ENCODE measurements around the gene TBCB. TPM values are rescaled to one million over a fixed set of nuclear protein-coding genes. Genes with fewer than 3 reads are reported as not detected.

The TBCB gene
- total and polyA plus RNA-seq, 9 of the 15 experiments (the other 6 are each of a cell fraction or from before 2014, with no cell fraction given) = 3.5 to 115 (median 58.9) TPM

DNA sequence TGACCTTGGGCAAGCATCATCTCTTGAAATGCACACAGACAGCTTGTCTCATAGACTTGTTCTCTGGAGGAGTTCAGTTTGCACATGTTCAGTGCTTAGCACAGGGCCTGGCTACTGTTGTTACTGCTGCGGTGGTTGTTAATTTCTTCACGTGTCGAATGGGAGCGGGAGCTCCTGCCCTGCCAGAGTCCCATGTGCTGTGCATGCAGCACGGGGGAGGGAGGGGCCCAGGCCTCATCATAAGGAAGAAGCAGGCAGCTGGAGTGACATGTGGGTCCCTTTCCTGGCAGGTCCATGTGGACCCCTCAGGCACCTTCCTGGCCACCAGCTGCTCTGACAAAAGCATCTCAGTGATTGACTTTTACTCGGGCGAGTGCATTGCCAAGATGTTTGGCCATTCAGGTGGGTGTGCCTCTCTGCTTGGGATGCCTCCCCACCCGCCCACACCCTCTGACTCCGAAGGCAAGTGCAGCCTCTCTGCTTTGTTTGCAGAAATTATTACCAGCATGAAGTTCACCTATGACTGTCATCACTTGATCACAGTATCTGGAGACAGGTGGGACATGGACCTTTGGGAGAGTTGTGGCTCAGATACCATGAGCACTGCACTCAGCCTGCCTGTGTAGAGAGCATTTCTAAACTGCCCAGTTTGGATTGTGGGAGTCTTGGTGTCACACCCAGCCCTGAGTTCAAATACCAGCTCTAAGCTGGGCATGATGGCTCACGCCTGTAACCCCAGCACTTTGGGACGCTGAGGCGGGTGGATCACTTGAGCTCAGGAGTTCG, 24.2 kb upstream of the TBCB start:
- Histone ChIP-seq H3K9me1 (ENCODE audit: control insufficient read depth, insufficient read depth, low read length) (peaks cover 2% of the 10 kb centered on the region), H3K27me3 (ENCODE audit: control insufficient read depth in 2 of 2, insufficient read depth in 2 of 2, low read length in 2 of 2) (no peaks in the 10 kb centered on the region), H2AFZ (ENCODE audit: low read depth, low read length) (no peak overlapping the region), H3K27ac (ENCODE audit: extremely low read depth, low read depth, low read length) (no peak overlapping the region), H3K79me2 (ENCODE audit: control insufficient read depth, insufficient read depth, low read length) (no peaks in the 10 kb centered on the region), H3K4me2 (ENCODE audit: insufficient read depth, low read length) (no peak overlapping the region), H3K36me3 (ENCODE audit: control insufficient read depth, insufficient read depth, low read length) (peaks cover 86% of the 10 kb centered on the region; the same call in 2 of the 3 replicates), H3K4me1 (replicated peaks in 1 of 2; ENCODE audit: control insufficient read depth in 2 of 2, insufficient read depth in 2 of 2, low read length in 2 of 2) (no peaks in the 10 kb centered on the region), H3K9ac (ENCODE audit: insufficient read depth in 1 of 2, low read depth in 2 of 2, low read length in 2 of 2) (no peak overlapping the region), H3K4me3 (no peak overlapping the region), H3K9me3 (replicated peaks; ENCODE audit: control insufficient read depth, insufficient read depth, low read depth, low read length) (no peaks in the 10 kb centered on the region), H4K20me1 (replicated peaks; ENCODE audit: control insufficient read depth, insufficient read depth, low read length) (no peaks in the 10 kb centered on the region)
- no TSS peak for BruUV-seq (replicated peaks)
- CTCF ChIA-PET (ENCODE audit: low intra/inter-chr PET ratio) = no interaction called here
- POLR2A ChIA-PET = interaction anchor here (0.5 to 0.8 kb wide), 3 partner anchors 9 to 11 kb away, joined by 3 read pairs; no protein-coding TSS in a partner anchor
- DNase-seq (ENCODE audit: extremely low read depth in 1 of 4, low spot score in 3 of 4) (no peak), FAIRE-seq (no peak), ATAC-seq (no peak)
- no peak for TF ChIP-seq GATAD2A (IDR thresholded peaks at IDR 0.05)
- TF ChIP-seq ZNF586 (CRISPR knock-in tag; conservative IDR thresholded peaks at IDR 0.05) = no peak
- TF ChIP-seq ZNF436 (CRISPR knock-in tag; IDR thresholded peaks at IDR 0.05) = no peak
- no peak for TF ChIP-seq SNIP1 (IDR thresholded peaks at IDR 0.05; ENCODE audit: low read depth)
- TF ChIP-seq CHD4 (IDR thresholded peaks at IDR 0.05; ENCODE audit: insufficient read depth, insufficient replicate concordance, low read depth, low read length, poor library complexity, severe bottlenecking) = no peak
- TF ChIP-seq ZZZ3 (IDR thresholded peaks at IDR 0.05) = no peak
- TF ChIP-seq, protein P1, sequence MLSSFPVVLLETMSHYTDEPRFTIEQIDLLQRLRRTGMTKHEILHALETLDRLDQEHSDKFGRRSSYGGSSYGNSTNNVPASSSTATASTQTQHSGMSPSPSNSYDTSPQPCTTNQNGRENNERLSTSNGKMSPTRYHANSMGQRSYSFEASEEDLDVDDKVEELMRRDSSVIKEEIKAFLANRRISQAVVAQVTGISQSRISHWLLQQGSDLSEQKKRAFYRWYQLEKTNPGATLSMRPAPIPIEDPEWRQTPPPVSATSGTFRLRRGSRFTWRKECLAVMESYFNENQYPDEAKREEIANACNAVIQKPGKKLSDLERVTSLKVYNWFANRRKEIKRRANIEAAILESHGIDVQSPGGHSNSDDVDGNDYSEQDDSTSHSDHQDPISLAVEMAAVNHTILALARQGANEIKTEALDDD (IDR thresholded peaks at IDR 0.05) = no peak
- TF ChIP-seq FOXJ3 (CRISPR knock-in tag; IDR thresholded peaks at IDR 0.05) = no peak
- no peak for TF ChIP-seq ZNF184 (CRISPR knock-in tag; IDR thresholded peaks at IDR 0.05)
- intact Hi-C loops (cut with micrococcal nuclease) = no loop called here
- WGBS (ENCODE audit: insufficient coverage, low coverage, missing lambda C conversion rate) = 89% methylated on average over 10 of the region's 13 CpGs
- in situ Hi-C loops (cut with MboI) = no loop called here

Data from K562 (cell line).